Vagina (tissue), 2 donors: ENCODE results near the gene CLEC16A. TPM values are rescaled to one million over a fixed set of nuclear protein-coding genes. Genes with fewer than 3 reads are reported as not detected.

Experiments
- DNase-seq, 2 donors: peaks; one replicate each; pipeline ENCODE4 v3.0.0-alpha.2; 2017; ENCODE audit errors: extremely low spot score in 2 of 2
- H3K27ac ChIP-seq: fragments of 200-600 bp; sonication (generic); one replicate; pipeline ENCODE4 v1.5.1; 2019
- H3K27me3 ChIP-seq: fragments of 200-600 bp; sonication (generic); one replicate; pipeline ENCODE4 v1.5.1; 2019
- H3K36me3 ChIP-seq, 2 donors: fragments of 200-600 bp; sonication (generic); one replicate each; pipeline ENCODE4 v1.5.1; 2017 to 2019
- H3K4me1 ChIP-seq: fragments of 200-600 bp; sonication (generic); one replicate; pipeline ENCODE4 v1.5.1; 2019
- H3K4me3 ChIP-seq, 2 donors: fragments of 200-600 bp; sonication (generic); 1 replicate in 1 of 2; 2 replicates in 1 of 2; pipeline ENCODE4 v1.5.1; 2016 to 2019
- H3K9me3 ChIP-seq: fragments of 200-600 bp; sonication (generic); one replicate; pipeline ENCODE4 v1.5.1; 2019
- POLR2A ChIP-seq, 2 donors: fragments of 450-650 bp; IDR thresholded peaks; one replicate each; pipeline ENCODE4 v1.6.1; 2017; ENCODE audit warnings: antibody characterized with exemption in 2 of 2, mild to moderate bottlenecking in 2 of 2, moderate library complexity in 2 of 2
- POLR2AphosphoS5 ChIP-seq, 2 donors: sonication (generic); formaldehyde crosslinking; IDR thresholded peaks; one replicate each; pipeline ENCODE4 v1.9.0; 2017; ENCODE audit warnings: antibody characterized with exemption in 2 of 2, mild to moderate bottlenecking in 2 of 2, low read depth in 1 of 2; ENCODE audit not compliant: insufficient read depth in 1 of 2
- intact Hi-C: fragments of 100-400 bp; cut with DNase I; formaldehyde crosslinking; loops from one replicate; pipeline ENCODE4 v1.15.1; 2023
- total RNA-seq: library from RNA; depleted of rRNA; stranded (reverse); fragments of >200 nt; gene quantifications from one replicate; pipeline ENCODE4 v1.2.3, GENCODE V29; 2016
- TF ChIP-seq, protein P1 (sequence below), 3 experiments: fragments of 450-650 bp in 2 of 3; fragments of 200-600 bp in 1 of 3; sonication (generic) in 1 of 3; IDR thresholded peaks; one replicate each; pipeline ENCODE4 v1.5.1; 2017 to 2019; ENCODE audit warnings: antibody characterized with exemption in 3 of 3, mild to moderate bottlenecking in 2 of 3, moderate library complexity in 2 of 3

The CLEC16A gene
- total RNA-seq, 1 donor from 2014 or later = 21.6 TPM

DNA sequence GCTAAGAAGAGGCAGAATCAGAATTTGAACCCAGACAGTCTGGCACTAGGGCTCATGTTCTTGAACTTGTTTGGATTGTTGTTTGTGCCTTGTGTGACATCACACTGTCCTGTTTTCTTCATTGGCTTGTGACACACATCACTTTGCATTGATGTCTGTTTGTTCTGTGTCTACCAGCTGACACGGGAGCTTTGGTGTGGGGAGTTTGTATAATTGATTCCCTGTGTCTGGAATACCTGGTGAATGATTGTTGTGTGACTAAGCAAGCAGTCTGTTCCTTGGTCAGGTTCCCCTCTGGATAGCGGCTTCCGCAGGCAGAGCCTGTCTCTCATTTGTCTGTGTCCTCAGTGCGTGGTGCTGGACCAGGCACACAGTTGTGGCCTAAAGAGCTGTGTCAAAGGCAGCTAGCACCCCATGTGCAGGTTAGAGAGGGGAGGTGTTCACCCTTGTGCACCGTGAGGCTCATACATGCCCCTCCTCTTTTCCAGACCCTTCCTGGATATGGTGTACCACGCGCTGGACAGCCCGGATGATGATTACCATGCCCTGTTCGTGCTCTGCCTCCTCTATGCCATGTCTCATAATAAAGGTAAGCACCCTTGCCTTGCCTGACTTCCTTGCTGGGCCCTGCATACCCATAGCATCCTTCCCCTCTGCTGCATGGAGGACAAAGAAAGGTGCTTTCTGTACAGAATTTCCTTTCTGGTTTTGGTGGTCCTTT lies 80.1 kb downstream of the CLEC16A start:
- DNase-seq = no peak
- no peaks in the 10 kb centered on the region for H3K9me3 ChIP-seq
- H3K4me3 ChIP-seq = no peak overlapping the region
- intact Hi-C loops = no loop called here
- no peaks in the 10 kb centered on the region for H3K4me1 ChIP-seq
- peaks cover 0 to 48% of the 10 kb centered on the region in 2 donors for H3K36me3 ChIP-seq
- no peaks in the 10 kb centered on the region for H3K27me3 ChIP-seq
- no peak overlapping the region for H3K27ac ChIP-seq
- TF ChIP-seq POLR2A (IDR thresholded peaks at IDR 0.05) (no peak), POLR2AphosphoS5 (IDR thresholded peaks at IDR 0.05; ENCODE audit: insufficient read depth in 1 of 2, low read depth in 1 of 2) (no peak)
- TF ChIP-seq, protein P1, sequence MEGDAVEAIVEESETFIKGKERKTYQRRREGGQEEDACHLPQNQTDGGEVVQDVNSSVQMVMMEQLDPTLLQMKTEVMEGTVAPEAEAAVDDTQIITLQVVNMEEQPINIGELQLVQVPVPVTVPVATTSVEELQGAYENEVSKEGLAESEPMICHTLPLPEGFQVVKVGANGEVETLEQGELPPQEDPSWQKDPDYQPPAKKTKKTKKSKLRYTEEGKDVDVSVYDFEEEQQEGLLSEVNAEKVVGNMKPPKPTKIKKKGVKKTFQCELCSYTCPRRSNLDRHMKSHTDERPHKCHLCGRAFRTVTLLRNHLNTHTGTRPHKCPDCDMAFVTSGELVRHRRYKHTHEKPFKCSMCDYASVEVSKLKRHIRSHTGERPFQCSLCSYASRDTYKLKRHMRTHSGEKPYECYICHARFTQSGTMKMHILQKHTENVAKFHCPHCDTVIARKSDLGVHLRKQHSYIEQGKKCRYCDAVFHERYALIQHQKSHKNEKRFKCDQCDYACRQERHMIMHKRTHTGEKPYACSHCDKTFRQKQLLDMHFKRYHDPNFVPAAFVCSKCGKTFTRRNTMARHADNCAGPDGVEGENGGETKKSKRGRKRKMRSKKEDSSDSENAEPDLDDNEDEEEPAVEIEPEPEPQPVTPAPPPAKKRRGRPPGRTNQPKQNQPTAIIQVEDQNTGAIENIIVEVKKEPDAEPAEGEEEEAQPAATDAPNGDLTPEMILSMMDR (IDR thresholded peaks at IDR 0.05) = no peak

DNA sequence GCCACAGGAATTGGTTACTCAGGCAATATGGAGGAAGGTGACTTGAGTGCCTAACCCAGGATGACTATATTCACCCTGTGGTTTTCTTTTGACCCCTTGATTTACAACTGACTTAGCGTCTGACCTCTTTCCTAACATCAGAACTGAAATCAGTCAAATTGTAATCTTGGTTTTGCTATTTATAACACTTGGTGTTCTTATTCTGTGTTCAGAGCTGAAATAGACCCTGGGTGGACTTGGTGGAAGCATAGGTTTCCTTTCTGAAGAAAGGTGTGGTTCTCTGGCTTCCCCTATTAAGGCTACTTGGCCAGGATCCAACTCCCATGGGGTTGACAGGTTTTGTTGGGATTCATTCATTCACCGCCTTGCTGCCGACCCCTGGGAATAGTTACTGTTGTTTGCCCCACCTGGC lies 80.8 kb downstream of the CLEC16A start:
- no peaks in the 10 kb centered on the region for H3K9me3 ChIP-seq
- no peak overlapping the region for H3K4me3 ChIP-seq
- no peak overlapping the region for H3K27ac ChIP-seq
- TF ChIP-seq, protein P1 (IDR thresholded peaks at IDR 0.05) = no peak
- no peak for TF ChIP-seq POLR2A (IDR thresholded peaks at IDR 0.05)
- TF ChIP-seq POLR2AphosphoS5 (IDR thresholded peaks at IDR 0.05; ENCODE audit: insufficient read depth in 1 of 2, low read depth in 1 of 2) = no peak
- H3K4me1 ChIP-seq = no peaks in the 10 kb centered on the region
- DNase-seq = no peak
- intact Hi-C loops = no loop called here
- no peaks in the 10 kb centered on the region for H3K27me3 ChIP-seq
- H3K36me3 ChIP-seq = peaks cover 0 to 46% of the 10 kb centered on the region in 2 donors

DNA sequence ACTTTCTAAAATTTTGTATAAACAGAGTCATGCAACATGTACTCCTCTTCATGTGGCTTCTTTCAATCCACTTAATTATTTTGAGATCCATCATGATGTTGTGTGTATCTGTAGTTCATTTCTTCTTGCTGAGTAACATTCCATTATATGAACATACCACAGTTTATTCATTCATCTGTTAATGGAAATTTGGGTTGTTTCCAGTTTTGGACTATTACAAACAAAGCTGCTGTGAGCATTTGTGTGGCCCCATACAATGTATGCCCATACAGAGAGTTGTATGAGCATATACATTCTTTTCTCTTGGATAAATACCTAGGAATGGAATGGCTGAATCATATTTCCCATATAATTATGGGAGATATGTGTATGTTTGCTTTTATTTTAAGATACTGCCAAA lies 85.6 kb downstream of the CLEC16A start:
- no peak for DNase-seq
- H3K27ac ChIP-seq = no peak overlapping the region
- intact Hi-C loops = loop anchor here (10.0 kb wide), 1 partner anchor 45 kb away; no protein-coding TSS in a partner anchor
- H3K9me3 ChIP-seq = no peaks in the 10 kb centered on the region
- peaks cover 30% of the 10 kb centered on the region for H3K4me1 ChIP-seq
- no peak overlapping the region for H3K4me3 ChIP-seq
- TF ChIP-seq POLR2AphosphoS5 (IDR thresholded peaks at IDR 0.05; ENCODE audit: insufficient read depth in 1 of 2, low read depth in 1 of 2) (no peak), POLR2A (IDR thresholded peaks at IDR 0.05) (no peak)
- TF ChIP-seq, protein P1 (IDR thresholded peaks at IDR 0.05) = no peak
- H3K36me3 ChIP-seq = peaks cover 0 to 36% of the 10 kb centered on the region in 2 donors
- H3K27me3 ChIP-seq = no peaks in the 10 kb centered on the region

DNA sequence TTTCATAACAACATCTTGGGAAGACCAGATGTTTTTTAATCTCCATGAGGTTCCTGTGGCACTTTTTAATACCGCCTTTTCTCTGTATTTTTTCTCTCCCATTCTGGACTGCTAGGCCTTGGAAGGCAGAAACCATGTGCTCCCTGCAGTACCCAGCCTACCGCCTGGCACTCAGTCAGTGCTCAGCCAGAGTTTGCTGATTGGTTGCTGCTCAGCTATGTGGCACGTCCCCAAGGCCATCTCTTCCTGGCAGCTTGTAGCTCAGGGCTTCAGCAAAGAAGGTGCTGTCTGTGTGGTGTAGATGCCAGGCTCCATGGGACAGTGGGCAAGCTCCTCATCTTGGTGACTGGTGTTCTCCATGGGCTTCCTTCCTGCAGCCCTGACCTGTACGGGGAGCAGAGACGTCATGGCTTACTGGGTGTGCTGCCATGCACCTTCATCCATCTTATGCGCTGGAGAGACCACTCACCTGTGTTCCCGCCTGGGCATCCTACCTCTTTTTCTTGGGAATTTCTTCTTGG lies 86.7 kb downstream of the CLEC16A start:
- Histone ChIP-seq H3K4me1 (peaks cover 40% of the 10 kb centered on the region), H3K36me3 (peaks cover 0 to 25% of the 10 kb centered on the region in 2 donors), H3K9me3 (no peaks in the 10 kb centered on the region), H3K27me3 (no peaks in the 10 kb centered on the region), H3K4me3 (no peak overlapping the region), H3K27ac (no peak overlapping the region)
- no peak for DNase-seq
- intact Hi-C loops = loop anchor here (10.0 kb wide), 1 partner anchor 46 kb away; no protein-coding TSS in a partner anchor
- TF ChIP-seq POLR2A (IDR thresholded peaks at IDR 0.05) (no peak), POLR2AphosphoS5 (IDR thresholded peaks at IDR 0.05; ENCODE audit: insufficient read depth in 1 of 2, low read depth in 1 of 2) (no peak)
- TF ChIP-seq, protein P1 (IDR thresholded peaks at IDR 0.05) = no peak
